Skeletal muscle satellite cell (primary cell): Measurements from ENCODE around the gene EPS15.
A peak's percentile ranks its signal among the peaks of the same experiment; 100 is the strongest.
"Not testable (repeated sequence)": the region's sequence is repeated elsewhere in the genome, so short reads cannot be mapped to it uniquely, and the experiment has no call there.

ENCODE experiments used
- H3K27me3 ChIP-seq: 2 replicates; pipeline ENCODE4 v1.7.0; 2013; ENCODE audit warnings: low read length; ENCODE audit not compliant: control insufficient read depth, insufficient read depth
- H3K36me3 ChIP-seq: 2 replicates; pipeline ENCODE4 v1.7.0; 2013; ENCODE audit warnings: mild to moderate bottlenecking, control low read depth, low read length; ENCODE audit not compliant: insufficient read depth
- H3K4me1 ChIP-seq: 2 replicates; pipeline ENCODE4 v1.7.0; 2013; ENCODE audit warnings: low read length; ENCODE audit not compliant: control insufficient read depth, insufficient read depth
- H3K4me2 ChIP-seq: 2 replicates; pipeline ENCODE4 v1.7.0; 2013; ENCODE audit warnings: mild to moderate bottlenecking, low read length
- H3K4me3 ChIP-seq: 2 replicates; pipeline ENCODE4 v1.7.0; 2013; ENCODE audit warnings: low read length
- H3K9ac ChIP-seq: 2 replicates; pipeline ENCODE4 v1.7.0; 2013; ENCODE audit warnings: mild to moderate bottlenecking, low read depth, low read length, moderate library complexity
- H3K9me3 ChIP-seq: replicated peaks from 2 replicates; pipeline ENCODE4 v1.7.0; 2013; ENCODE audit warnings: mild to moderate bottlenecking, control low read depth, low read length

The EPS15 gene

DNA sequence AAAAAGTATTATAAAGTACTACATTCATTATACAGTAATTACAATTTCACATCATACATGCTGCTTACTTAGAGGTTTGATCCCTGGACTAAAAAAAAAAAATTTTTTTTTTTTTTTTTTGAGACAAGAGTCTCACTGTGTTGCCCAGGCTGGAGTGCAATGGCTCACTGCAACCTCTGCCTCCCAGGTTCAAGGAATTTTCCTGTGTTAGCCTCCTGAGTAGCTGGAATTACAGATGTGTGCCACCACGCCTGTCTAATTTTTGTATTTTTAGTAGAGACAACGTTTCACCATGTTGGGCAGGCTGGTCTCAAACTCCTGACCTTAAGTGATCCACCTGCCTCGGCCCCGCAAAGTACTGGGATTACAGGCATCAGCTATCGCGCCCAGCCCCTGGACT lies 81.7 kb downstream of the EPS15 start:
- H3K36me3 ChIP-seq = peaks cover 10% of the 10 kb centered on the region
- not testable (repeated sequence) for H3K4me2 ChIP-seq, H3K4me1 ChIP-seq, H3K27me3 ChIP-seq, H3K4me3 ChIP-seq, H3K9ac ChIP-seq, H3K9me3 ChIP-seq

DNA sequence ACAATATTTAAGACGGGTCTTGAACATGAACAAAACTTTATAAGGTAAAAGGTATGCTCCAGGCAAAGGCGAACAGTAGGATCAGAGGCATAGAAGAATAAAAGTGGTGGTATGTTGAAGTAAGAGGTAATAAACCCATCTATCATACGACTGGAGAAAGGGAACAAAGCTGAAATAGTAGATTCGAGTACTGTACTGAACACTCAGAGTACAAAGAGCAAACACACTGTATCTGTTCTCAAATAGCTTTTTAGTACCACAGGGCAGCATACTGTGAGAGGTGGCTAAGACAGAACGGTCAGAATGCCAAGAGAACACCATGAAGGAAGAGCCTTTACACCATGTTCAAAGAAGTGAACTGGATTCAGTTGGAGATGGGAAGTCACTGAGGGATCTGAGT lies 83.2 kb downstream of the EPS15 start:
- H3K4me1 ChIP-seq = peaks cover 10% of the 10 kb centered on the region
- H3K9ac ChIP-seq = no peak overlapping the region
- no peaks in the 10 kb centered on the region for H3K27me3 ChIP-seq
- no peaks in the 10 kb centered on the region for H3K9me3 ChIP-seq
- no peak overlapping the region for H3K4me3 ChIP-seq
- H3K36me3 ChIP-seq = peaks cover 10% of the 10 kb centered on the region
- H3K4me2 ChIP-seq = no peak overlapping the region

DNA sequence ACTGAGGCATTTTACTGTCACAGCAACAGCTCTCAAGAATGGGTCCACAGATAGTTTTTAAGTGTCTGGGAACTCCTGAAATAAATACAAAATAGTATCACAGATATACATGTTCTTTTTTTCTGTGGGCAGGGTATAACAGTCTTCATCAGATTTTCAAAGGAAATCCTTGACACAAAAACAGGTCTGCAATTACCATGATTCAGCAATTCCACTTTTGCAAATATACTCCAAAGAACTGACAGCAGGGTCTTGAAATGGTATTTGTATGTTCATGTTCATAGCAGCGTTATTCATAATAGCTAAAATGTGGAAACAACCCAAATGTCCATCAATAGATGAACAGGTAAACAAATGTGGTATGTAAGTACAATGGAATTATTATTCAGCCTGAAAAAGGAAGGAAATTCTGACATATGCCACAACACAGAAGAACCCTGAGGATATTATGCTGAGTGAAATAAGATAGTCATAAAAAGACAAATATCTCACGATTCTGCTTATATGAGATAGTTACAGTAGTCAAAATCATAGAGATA lies 85.0 kb downstream of the EPS15 start:
- Histone ChIP-seq H3K27me3 (no peaks in the 10 kb centered on the region), H3K4me3 (no peak overlapping the region), H3K36me3 (peaks cover 5% of the 10 kb centered on the region), H3K4me1 (peaks cover 10% of the 10 kb centered on the region), H3K9ac (no peak overlapping the region), H3K9me3 (no peaks in the 10 kb centered on the region), H3K4me2 (peak overlapping the region; percentile 10)

DNA sequence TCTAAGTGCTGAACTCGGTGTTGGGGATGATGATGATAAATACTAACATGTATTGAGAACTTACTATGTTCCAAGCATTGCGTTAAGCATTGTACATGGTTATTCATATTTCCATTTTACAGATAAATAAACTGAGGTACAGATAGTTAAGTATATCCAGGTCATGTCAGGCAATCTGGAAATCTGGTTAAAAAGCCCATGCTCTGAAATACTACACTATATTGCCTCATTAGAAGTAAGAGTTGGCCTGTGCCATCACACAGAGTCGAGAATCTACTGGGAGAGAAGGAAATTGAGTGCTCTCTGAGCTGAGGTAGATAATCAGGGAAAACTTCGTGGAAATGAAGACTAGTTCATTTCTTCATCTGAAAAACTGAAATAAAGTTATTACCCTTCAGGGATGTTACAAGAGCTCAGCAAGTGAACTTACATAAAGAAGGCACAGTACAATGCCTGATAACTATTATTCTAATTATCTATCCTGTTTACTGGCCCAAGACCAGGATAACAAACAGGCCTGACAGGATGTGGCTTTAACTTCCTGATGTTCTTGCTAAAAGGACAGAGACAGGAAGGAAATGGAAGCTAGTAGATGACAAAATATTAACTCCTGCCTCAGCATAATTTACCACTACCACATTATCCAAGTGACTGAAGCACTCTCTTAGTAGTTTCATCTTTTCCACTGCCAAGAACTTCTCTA lies 85.6 kb downstream of the EPS15 start:
- Histone ChIP-seq H3K9me3 (no peaks in the 10 kb centered on the region), H3K9ac (no peak overlapping the region), H3K4me1 (peaks cover 10% of the 10 kb centered on the region), H3K4me2 (peak overlapping the region; percentile 10), H3K4me3 (no peak overlapping the region), H3K36me3 (peaks cover 8% of the 10 kb centered on the region), H3K27me3 (no peaks in the 10 kb centered on the region)

DNA sequence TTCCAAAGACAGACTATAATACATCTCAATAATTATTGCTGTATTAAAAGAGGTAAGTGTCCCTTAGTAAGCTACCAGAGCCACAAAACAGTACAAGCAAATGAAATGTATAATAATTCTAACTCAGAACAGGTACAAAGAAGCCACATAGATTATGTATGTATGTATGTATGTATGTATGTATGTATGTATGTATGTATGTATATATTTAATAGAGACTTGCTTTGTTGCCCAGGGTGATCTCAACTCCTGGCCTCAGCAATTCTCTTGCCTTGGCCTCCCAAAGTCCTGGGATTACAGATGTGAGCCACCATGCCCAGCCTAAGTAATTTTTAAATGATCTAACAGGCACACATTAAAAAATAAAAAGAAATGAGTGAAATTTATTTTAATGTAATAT lies 86.9 kb downstream of the EPS15 start:
- H3K4me2 ChIP-seq = no peak overlapping the region
- H3K4me3 ChIP-seq = no peak overlapping the region
- no peak overlapping the region for H3K9ac ChIP-seq
- no peaks in the 10 kb centered on the region for H3K9me3 ChIP-seq
- no peaks in the 10 kb centered on the region for H3K27me3 ChIP-seq
- H3K36me3 ChIP-seq = peaks cover 14% of the 10 kb centered on the region
- H3K4me1 ChIP-seq = peaks cover 10% of the 10 kb centered on the region

DNA sequence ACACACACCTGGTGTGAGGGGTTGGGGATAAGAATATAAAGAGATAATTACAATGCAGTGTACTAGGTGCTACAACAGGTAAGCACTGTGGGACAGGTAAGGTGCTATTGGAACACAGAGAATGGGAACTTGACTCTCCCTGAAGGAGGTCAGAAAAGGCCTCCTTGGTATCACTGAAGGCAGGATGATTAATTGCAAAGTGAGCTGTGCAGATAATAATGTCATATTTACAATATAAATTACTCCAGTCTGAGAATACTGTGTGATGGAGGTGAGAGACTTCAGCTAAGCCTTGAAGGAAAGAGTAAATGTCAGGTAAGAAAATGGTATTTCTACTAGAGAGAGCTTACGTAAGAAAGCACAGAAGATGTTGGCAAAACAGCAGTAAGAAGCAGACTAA lies 91.6 kb downstream of the EPS15 start:
- H3K9me3 ChIP-seq = no peaks in the 10 kb centered on the region
- H3K4me3 ChIP-seq = no peak overlapping the region
- no peaks in the 10 kb centered on the region for H3K4me1 ChIP-seq
- no peak overlapping the region for H3K4me2 ChIP-seq
- H3K36me3 ChIP-seq = peaks cover 19% of the 10 kb centered on the region
- no peak overlapping the region for H3K9ac ChIP-seq
- H3K27me3 ChIP-seq = no peaks in the 10 kb centered on the region

DNA sequence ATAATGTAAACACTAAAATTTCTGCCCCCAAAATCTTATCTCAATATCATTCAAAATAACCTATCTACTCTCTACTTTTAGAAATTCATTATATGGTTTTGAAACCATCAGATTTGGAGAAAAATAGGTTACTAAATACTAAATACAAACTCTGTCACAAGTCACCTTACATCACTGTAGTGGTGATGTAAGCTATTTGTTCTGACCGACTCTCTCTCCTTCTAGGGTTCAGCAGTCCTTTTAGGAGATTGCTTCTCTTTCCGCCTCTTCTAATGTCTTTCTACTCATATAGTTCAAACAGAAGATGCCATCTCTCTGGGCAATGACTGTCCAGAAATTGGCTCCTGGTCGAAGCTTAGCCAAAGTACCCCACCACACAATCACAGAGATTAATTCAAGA lies 93.1 kb downstream of the EPS15 start:
- no peak overlapping the region for H3K4me2 ChIP-seq
- H3K9me3 ChIP-seq = no peaks in the 10 kb centered on the region
- H3K36me3 ChIP-seq = peaks cover 19% of the 10 kb centered on the region
- H3K27me3 ChIP-seq = no peaks in the 10 kb centered on the region
- H3K9ac ChIP-seq = no peak overlapping the region
- H3K4me3 ChIP-seq = no peak overlapping the region
- no peaks in the 10 kb centered on the region for H3K4me1 ChIP-seq

DNA sequence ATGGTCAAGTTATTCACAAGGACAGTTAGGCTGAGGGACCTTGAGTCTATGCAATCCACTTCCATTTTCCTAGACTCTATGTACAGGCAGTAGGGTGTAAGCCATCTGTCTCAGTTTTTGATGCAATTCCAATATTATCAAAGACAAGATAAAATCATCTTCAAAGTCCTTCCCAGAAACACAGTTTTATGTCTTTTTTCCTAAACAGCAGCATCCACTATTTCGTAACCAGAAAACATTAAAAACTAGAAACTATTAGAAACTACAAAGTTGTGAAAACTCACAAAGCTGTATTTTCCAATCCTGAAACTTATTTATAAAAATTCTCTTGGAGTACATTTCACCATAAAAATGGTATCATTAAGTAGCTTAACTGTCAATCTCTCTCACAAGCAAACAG lies 93.8 kb downstream of the EPS15 start:
- H3K4me1 ChIP-seq = no peaks in the 10 kb centered on the region
- no peak overlapping the region for H3K4me2 ChIP-seq
- H3K27me3 ChIP-seq = no peaks in the 10 kb centered on the region
- H3K9me3 ChIP-seq = no peaks in the 10 kb centered on the region
- H3K4me3 ChIP-seq = no peak overlapping the region
- H3K9ac ChIP-seq = no peak overlapping the region
- H3K36me3 ChIP-seq = peaks cover 19% of the 10 kb centered on the region

DNA sequence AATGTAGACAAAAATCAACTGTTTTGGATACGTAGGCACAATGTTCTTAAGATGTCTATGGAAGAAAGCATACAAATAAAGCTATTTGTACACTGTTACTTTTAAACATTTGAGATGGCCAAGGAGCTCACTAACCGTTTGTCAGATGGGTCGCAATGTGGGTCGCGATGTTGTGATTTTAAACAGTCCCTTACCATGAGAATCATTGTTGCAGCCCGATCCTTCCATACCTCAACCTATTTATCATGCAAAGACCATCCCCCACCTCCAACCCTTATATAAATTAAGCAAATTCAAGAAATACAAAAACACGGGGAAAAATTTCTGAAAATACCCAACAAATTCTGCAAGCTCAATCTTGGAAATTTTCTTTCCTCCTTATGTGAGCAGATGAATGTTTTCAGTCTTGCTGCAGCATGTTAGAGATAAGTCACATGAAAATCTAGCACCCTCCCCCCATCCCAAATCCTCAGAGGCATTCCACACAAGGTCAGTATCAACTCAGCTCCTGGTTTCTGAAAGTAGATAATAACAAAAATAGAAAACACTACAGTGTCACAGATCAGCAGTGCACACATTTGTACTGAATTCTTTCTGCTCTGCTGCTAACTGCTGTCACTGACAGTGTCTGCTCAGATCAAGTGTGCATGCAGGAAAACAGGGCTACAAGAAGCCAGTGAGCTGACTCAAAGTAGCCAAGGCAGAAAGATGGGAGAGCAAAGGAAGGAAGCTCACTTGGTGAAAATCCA lies 95.8 kb downstream of the EPS15 start:
- H3K4me2 ChIP-seq = no peak overlapping the region
- H3K4me3 ChIP-seq = no peak overlapping the region
- no peaks in the 10 kb centered on the region for H3K27me3 ChIP-seq
- no peak overlapping the region for H3K9ac ChIP-seq
- H3K36me3 ChIP-seq = peaks cover 11% of the 10 kb centered on the region
- peaks cover 3% of the 10 kb centered on the region for H3K4me1 ChIP-seq
- H3K9me3 ChIP-seq = no peaks in the 10 kb centered on the region

DNA sequence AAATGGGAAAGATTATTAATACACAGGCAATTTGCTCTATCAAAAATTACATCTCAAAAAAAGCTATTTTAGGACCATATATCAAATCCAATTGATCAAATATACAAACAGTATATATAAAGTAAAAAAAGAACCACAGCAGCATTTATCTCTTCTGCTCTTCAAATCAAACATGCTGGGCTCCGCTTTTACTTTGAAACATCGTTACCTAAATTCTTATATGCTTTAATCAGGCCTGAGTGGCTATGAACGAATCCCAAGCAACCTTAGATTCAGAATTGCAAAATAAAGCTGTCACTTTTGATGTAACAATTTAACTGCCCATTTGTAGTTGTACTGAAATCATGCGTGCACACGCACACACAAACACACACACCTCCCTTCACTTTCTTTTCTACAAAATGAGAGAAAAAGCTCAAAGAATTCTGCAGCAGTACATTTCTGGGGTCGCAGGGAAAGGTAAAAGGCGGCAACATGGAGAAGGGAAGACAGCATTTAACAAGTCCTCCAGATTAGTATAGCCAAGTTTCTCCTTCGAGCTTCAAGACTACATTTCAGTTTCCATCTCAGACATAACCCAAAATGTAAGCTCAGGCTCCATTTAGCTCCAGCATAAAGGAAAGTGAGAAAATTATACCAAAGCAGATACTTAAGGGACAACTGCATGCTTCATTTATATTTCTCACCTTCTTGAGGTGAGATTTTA lies 96.5 kb downstream of the EPS15 start:
- Histone ChIP-seq H3K4me1 (peaks cover 10% of the 10 kb centered on the region), H3K4me3 (no peak overlapping the region), H3K36me3 (peaks cover 7% of the 10 kb centered on the region), H3K27me3 (no peaks in the 10 kb centered on the region), H3K9ac (no peak overlapping the region), H3K4me2 (no peak overlapping the region), H3K9me3 (no peaks in the 10 kb centered on the region)

DNA sequence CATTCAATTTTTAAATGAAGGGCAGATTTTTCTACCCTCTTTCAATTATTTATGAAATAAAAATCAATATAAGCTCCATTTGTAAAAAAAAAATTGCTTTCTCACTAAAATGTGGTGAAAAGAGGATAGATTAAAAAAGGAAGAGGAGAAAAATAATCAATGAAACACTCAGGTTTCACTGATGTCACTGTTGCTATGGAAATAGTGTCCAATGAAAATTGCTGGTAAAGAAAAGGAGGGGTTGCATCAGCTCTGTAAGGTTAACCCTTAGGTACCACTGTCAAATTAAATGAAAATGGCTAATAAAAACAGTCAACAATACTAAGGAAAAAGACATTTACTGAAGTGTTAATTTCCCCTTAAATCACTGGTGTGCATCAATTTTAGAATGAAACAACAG lies 97.1 kb downstream of the EPS15 start:
- Histone ChIP-seq H3K4me3 (no peak overlapping the region), H3K27me3 (no peaks in the 10 kb centered on the region), H3K4me1 (peaks cover 16% of the 10 kb centered on the region), H3K36me3 (peaks cover 6% of the 10 kb centered on the region), H3K9ac (no peak overlapping the region), H3K9me3 (no peaks in the 10 kb centered on the region), H3K4me2 (no peak overlapping the region)
